Stimulated activated CD4-positive, alpha-beta T cell treated with anti-CD3 and anti-CD28 coated beads, Interleukin-2, amount 100 ng/mL, for 24 hours (primary cell): Measurements from ENCODE around the gene KDM2A.

Experiments used
- DNase-seq, 2 donors: peaks; one replicate each; pipeline ENCODE4 v3.0.0-alpha.2; 2020

Gene KDM2A

GRCh38 chr11:67304511-67305113, 185.5 kb downstream of the KDM2A start:
- DNase-seq = no peak

GRCh38 chr11:67306769-67307544, 187.9 kb downstream of the KDM2A start:
- DNase-seq = no peak

GRCh38 chr11:67307545-67308001, 188.5 kb downstream of the KDM2A start:
- no peak for DNase-seq
